Neural progenitor cell (in vitro differentiated cells): Measurements from ENCODE around the gene GOLGA8B.

Source experiments
- EZH2 ChIP-seq: fragments of 200-600 bp; sonication (generic); IDR thresholded peaks from 2 replicates; pipeline ENCODE4 v1.6.1; 2017; ENCODE audit warnings: antibody characterized with exemption, mild to moderate bottlenecking, moderate library complexity
- EZH2phosphoT487 ChIP-seq: fragments of 200-600 bp; sonication (generic); IDR thresholded peaks from 2 replicates; pipeline ENCODE4 v1.6.1; 2017; ENCODE audit warnings: antibody characterized with exemption
- TF ChIP-seq, protein P1 (sequence below): fragments of 200-600 bp; sonication (generic); IDR thresholded peaks from 2 replicates; pipeline ENCODE4 v1.5.1; 2017; ENCODE audit warnings: antibody characterized with exemption, mild to moderate bottlenecking

DNA sequence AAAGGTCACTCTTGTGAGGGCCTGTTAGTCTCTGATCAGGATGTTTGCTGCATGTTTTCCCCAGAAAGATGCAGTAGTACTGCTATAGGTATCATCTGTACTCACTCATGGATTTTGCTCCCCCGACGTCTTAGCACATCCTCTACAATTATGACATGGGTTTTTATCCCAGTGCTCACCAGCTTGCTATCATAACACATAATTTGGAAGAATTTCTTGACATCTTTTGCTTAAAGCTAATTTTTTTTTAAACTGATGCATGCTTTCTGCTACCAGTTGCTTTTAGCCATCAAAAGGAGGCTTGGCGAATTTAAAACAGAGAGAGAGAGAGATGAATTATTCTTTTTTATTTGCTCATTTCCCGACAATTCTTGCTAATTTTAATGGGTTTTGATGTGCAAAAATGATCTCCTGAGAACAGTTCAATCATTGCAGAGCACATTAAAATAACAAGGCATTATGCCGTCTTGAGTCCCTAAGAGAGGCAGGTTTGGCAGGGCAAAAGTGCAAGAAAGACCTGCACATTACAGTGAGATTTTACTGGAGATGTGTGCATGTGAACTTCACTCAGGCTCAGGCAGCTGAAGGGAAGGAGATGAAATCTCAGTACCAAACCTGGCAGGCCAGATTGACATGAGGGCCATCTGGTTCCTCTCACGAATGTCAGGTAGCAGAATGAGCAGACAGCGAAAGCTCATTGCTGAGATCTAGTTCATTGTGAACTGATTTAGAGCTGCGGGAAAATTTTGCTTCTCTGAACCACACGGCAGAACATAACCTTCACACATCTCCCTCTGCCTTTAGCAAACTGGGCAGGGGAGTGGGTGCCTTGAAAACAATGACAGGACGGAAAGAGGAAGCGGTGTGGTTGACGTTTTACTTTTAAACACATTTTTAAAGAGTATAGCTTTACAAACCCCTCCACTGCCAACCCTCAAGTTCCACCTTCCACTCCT, 25.9 kb upstream of the GOLGA8B start:
- TF ChIP-seq, protein P1, sequence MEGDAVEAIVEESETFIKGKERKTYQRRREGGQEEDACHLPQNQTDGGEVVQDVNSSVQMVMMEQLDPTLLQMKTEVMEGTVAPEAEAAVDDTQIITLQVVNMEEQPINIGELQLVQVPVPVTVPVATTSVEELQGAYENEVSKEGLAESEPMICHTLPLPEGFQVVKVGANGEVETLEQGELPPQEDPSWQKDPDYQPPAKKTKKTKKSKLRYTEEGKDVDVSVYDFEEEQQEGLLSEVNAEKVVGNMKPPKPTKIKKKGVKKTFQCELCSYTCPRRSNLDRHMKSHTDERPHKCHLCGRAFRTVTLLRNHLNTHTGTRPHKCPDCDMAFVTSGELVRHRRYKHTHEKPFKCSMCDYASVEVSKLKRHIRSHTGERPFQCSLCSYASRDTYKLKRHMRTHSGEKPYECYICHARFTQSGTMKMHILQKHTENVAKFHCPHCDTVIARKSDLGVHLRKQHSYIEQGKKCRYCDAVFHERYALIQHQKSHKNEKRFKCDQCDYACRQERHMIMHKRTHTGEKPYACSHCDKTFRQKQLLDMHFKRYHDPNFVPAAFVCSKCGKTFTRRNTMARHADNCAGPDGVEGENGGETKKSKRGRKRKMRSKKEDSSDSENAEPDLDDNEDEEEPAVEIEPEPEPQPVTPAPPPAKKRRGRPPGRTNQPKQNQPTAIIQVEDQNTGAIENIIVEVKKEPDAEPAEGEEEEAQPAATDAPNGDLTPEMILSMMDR: no peak
- no peak for TF ChIP-seq EZH2phosphoT487
- no peak for TF ChIP-seq EZH2
